HG03342 (cell line): Measurements from ENCODE around the gene ASCC1.
"Not testable (repeated sequence)": the region's sequence is repeated elsewhere in the genome, so short reads cannot be mapped to it uniquely, and the experiment has no call there.

Source experiments
- ATAC-seq: cut with Tn5 transposase; IDR thresholded peaks from one replicate; pipeline ENCODE4 v1.9.1; 2021; ENCODE audit warnings: mild to moderate bottlenecking, moderate library complexity; ENCODE audit not compliant: unreplicated experiment

ASCC1 gene

DNA sequence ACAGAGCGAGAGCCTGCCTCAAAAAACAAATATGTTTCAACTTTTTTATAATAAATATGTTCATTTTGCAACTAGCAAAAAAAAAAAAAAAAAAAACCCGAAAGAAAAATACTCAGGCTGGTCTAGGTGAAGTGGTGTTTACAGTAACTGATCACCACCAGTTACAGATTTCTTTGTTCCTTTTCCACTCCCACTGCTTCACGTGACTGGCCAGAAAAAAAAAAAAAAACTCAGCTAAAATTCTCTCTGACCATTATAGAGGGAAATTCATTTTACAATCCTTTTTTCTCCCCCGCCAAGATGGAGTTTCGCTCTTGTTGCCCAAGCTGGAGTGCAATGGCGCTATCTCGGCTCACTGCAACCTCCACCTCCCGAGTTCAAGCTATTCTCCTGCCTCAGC, 4.6 kb upstream of the ASCC1 start:
- no peak for ATAC-seq

DNA sequence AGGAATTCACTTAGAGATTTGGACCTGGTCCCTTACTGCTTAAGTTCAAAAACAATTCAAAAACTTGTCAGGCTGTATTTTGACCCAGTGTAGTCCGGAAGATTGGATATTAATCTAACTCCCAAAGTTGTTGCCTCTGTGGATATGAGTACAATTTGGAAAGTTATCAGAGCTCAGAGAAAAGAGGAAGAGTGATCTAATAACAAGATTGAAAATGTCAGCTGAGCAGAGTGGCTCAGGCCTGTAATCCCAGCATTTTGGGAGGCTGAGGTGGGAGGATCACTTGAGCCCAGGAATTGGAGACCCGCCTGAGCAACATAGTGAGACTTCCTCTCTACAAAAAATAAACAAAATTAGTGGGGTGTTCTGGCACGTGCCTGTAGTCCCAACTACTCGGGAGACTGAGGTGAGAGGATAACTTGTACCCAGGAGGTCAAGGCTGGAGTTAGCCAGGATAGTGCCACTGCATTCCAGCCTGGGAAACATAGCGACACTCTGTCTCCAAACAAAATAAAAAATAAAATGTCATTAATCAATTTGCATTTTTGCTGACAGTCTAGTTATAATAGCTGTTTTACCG, 3.2 kb upstream of the ASCC1 start:
- no peak for ATAC-seq

DNA sequence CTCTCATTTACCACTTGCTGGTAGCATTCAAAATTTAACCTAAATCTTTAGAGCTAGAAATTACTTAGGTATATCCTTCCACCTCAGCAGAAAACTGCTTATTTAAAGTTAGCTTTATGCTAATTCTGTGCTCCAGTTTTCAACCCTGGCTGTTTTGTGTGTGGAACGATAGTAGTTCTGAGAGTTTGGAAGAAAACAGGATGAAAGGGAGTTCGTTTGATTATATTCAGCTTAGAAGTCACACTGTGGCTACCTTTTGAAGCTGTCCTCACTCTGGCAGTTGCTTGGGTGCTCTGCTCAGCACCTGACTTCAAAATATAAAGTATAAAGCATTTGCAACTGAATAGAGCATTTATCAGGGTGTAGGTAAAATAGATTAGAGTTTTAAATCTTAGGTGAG, 2.6 kb upstream of the ASCC1 start:
- no peak for ATAC-seq

DNA sequence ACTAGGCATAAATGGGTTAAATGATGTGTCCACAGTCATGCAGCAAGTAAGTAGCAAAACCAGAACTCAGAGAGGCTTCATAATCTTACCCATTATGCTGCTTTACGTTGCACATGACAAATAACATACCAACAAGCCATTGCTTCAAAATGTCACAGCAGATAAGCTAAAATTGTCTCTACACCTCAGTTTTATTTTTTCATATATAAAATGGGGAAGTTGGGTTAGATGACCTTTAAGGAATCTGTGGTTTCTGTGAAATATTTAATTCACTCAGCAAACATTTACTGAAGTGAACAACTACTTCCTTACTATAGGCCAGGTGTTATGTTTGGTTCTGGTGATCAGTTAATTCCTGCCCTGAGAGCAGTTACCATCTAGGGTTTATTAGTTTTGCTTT, 2.2 kb upstream of the ASCC1 start:
- ATAC-seq = no peak

DNA sequence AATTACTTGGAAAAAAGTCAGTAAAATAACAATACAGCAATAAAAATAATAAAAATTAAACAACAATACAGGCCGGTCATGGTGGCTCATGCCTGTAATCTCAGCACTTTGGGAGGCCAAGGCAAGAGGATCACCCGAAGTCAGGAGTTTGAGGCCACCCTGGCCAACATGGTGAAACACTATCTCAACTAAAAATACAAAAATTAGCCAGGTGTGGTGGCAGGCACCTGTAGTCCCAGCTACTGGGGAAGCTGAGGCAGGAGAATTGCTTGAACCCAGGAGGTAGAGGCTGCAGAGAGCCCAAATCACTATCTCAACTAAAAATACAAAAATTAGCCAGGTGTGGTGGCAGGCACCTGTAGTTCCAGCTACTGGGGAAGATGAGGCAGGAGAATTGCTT, 4.2 kb downstream of the ASCC1 start:
- not testable (repeated sequence) for ATAC-seq

DNA sequence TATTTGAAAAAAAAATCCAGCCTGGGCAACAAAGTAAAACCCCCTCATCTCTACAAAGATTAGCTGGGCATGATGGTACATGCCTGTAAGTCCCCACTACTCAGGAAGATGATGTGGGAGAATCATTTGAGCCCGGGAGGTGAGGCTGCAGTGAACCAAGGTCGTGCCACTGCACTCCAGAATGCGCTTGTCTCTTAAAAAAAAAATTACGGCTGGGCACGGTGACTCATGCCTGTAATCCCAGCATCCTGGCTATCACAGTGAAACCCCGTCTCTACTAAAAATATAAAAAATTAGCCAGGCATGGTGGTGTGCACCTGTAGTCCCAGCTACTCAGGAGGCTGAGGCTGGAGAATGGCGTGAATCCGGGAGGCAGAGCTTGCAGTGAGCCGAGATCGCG, 4.7 kb downstream of the ASCC1 start:
- ATAC-seq = not testable (repeated sequence)

DNA sequence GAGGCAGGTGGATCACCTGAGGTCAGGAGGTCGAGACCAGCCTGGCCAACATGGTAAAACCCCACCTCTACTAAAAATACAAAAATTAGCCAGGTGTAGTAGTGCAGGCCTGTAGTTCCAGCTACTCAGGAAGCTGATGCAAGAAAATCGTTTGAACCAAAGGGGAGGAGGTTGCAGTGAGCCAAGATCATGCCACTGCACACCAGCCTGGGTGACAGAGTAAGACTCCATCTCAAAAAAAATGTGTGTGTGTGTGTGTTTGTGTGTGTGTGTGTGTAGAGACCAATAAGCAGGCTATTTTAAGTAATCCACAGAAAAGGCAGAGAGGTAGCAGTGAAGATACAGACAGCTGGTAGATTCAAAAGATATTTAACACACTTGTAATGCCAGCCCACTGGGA, 7.5 kb downstream of the ASCC1 start:
- ATAC-seq = not testable (repeated sequence)

DNA sequence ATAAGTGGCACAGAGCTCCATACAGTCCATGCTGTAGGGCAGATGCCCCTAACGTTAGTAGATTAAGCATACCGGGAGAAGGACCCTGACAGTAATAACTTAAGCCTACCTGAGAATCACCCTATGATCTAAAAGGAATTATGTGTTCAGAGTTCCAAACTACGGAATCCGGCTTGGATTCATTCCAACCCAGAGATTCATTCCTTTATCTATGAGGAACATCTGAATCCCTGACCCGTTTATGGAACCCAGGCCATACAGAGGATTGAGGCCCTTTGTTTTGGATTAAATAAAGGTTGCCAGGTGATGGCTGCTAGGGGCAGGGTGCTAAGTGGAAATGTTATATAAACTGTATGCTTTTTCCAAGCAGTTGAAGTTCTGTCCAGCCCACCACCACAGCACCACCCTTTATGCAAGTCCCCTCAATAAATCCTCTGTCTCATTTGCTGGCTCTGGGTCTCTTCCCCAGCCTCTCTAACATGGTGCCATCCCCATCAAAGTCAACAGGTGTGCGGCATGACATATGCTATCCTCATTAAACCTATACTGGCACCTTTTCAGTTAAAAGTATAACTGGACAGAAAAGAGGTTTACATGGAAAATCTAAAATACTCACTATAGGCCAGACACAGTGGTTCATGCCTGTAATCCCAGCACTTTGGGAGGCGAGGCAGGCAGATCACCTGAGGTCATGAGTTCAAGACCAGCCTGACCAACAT, 9.4 kb downstream of the ASCC1 start:
- no peak for ATAC-seq

DNA sequence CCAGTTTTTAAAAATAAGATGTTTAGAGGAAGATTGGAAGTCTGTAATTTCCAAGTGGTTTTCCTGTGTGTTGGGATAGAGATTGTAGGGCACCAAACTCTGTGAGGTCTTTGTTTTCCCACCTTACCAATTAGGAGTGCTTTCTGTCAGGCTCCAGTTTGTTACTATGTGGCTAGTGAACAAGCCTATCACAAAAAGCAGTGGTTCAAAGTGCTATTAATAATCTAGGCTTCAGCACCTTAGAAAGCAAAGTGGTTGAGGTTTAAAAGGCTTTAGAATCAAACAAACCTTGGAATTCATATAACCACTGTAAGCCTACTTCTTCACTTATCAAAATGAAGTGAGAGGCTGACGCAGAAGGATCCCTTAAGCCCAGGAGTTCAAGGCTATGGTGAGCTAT, 11.4 kb downstream of the ASCC1 start:
- ATAC-seq = no peak

DNA sequence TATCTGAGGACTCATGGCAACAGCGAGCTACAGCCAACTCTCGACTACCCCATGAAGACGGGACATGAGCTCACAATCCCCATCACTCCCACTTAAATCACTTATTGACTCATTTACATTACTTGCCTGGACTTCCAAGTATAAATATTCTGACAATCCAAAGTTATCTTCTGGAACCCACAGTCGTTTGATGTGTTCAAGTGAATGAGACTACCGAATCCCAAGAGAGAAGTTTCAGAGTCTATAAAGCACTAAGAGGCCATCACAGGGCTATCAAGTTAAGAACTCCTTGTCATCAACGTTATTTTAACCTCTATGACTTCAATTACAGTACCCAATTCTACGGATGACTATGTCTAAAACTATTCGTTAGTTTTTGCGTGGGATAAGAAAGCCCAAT, 11.8 kb downstream of the ASCC1 start:
- ATAC-seq = no peak

DNA sequence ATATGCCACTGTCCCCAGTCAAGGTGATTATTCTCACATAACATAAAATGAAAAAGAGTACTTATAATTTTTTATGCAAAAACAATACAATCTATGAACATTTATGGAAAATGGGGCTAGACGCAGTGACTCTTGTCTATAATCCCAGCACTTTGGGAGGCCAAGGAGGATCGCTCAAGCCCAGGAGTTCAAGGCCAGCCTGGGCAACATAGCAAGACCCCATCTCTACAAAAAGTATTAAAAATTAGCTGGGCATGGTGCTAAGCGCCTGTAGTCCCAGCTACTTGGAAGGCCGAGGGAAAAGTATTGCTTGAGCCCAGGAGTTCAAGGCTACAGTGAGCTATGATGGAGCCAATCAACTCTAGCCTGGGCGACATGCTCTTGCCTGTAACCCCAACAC, 14.8 kb downstream of the ASCC1 start:
- no peak for ATAC-seq

DNA sequence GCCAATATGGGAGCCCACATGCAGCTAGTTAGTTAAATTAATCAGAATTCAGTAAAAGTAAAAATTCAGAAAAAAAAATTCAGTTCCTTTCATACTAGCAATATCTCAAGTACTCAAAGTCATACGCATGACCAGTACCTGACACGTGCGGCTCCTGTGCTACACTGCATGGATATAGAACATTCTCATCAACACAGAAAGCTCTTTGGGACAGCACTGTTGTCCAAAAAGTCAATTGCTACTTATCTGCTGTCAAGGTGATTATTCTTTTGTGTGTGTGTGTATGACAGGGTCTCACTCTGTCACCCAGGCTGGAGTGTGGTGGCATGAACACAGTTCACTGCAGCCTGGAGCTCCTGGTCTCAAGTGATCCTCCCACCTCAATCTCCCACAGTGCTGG, 15.2 kb downstream of the ASCC1 start:
- ATAC-seq = no peak

DNA sequence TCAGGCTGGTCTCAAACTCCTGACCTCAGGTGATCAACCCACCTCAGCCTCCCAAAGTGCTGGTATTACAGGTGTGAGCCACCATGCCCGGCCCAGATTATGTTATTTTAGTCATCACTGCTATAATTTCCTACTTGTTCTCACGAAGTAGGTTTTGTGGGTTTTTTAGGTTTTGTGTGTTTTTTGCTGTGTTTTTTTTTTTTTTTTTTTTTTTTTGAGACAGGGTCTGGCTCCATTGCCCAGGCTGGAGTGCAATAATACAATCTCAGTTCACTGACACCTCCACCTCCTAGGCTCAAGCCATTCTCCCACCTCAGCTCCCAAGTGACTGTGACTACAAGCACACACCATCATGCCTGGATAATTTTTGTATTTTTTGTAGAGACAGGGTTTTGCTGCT, 21.1 kb downstream of the ASCC1 start:
- no peak for ATAC-seq

DNA sequence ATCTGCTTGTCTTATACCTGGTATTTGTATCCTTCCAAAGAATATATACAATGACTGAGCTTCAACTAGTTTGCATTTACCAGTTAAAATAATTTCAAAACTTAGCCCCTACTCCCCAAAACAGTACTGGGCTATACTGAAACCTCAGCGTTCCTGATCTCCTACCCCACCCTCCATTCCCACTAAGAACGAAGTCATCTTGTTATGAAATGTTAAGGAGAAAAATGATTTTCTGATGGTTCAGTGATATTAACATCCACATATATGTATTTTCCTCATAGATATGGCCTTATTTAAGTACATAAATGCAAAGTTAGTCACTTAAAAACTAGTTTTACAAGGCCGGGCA, 29.1 kb downstream of the ASCC1 start:
- ATAC-seq = no peak

DNA sequence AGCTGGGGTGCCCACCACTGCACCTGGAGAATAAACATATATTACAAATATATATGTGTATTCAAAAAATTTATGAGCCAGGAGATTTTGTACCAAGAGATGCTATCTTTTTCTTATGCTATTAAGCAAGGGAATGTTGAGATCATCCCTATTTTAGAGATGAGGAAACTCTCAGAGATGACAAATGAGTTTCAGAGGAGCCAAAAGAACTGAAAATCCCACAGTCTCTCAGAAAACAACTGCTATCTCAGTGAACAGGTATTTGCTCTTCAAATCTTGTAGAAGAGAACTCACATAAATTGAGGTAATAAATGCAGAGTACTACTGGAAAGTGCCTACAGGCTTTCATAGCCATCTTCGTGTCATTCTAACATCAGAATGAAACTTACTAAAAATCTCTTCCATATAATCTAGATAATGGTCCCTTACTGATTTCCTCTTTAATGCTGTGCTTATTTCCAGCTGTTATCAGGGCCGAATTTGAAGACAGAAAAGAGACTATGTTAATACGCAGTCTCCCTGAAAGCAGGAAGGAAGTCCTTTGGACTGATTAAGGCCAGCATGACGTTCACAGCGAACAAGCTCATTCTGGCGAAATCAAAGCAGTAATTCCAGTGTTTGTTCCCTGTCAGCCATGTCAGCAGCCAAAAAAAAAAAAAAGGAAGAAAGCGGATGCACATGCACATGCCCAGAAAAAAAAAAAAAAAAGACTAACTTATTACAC, 29.7 kb downstream of the ASCC1 start:
- no peak for ATAC-seq

DNA sequence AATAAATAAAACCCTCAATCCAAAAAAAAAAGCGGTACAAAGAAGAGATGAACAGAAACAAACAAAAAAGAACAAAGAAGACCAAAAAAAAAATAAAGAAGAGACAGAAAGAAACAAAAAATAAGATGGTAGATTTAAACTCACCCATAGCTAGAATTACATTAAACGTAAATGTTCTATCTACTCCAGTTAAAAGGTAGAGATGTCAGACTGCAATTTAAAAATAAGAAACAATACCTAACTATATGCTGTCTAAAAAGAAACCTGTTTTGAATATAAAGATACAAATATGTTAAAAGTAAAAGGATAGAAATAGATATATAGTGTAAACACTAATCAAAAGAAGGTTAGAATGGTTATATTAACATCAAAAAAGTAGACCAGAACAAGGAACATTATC, 31.9 kb downstream of the ASCC1 start:
- ATAC-seq = no peak

DNA sequence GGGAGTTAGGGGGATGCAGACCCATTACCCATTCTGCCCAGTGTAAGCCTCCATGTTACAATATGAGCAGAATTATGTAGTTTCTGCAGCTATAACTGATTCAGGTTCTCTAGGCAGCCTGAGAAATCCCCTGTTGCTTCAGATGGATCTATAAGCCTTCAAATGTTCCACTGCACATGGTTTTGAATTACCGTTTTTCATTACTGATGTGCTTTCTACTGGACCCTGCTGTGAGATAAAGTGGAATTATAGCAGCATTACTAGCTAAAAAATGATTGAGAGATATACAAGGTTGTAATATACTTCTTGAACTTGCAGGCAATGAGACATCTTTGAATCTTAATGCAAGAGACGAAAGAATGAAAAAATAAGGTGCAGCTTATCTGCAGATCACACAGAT, 38.6 kb downstream of the ASCC1 start:
- ATAC-seq = no peak

DNA sequence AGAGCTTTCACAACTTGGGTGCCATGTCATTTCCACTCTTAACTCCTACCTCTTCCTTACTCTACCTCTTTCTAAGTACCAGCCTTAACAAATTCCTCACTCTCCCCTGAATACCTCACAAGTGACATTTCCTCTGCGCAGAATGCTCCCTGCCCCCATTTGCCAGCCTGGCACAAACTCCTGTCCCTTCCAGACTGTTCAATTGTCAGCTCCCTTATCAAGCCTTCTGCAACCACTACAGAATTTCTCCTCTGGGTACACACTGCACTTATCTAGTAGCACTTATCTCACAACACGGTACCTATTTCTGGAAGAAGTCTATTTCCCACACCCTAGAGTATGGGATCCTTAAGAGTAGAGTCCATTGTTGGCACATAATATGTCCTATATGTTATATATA, 39.4 kb downstream of the ASCC1 start:
- no peak for ATAC-seq

DNA sequence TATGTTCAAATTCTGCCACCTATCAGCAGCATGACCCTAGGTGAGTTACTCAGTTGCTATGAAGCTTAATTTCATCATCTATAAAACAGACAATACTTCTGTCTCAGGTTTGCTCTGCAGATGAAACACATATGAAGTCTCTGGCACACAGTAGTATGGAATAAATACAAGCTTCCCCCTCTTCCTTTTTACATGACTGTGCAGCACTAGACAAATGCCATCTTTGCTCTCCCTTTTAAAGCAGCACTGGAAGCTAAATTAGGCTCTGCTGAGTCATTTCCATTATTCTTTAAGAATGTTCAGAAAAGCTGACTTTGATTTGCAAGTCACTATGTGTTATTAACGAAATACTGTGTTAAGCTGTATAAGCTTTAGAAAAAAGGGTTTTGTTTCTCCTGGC, 40.9 kb downstream of the ASCC1 start:
- no peak for ATAC-seq

DNA sequence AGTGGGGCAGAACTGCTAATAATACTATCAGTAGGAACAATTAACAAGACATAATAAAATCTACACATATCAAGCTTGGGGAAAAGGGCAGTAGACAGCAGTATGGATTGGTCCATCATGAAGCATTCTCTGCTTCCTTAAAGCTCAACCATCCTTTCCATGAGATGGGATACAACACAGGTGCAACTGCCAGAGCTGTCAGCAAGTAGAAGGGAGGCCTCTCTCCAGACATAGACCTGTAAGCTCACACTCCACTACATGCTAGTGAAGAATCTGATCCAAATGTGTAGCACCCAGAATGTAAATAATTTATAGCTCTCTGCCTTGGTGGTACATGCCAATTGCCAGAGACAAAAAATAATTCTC, 41.8 kb downstream of the ASCC1 start:
- ATAC-seq = no peak

DNA sequence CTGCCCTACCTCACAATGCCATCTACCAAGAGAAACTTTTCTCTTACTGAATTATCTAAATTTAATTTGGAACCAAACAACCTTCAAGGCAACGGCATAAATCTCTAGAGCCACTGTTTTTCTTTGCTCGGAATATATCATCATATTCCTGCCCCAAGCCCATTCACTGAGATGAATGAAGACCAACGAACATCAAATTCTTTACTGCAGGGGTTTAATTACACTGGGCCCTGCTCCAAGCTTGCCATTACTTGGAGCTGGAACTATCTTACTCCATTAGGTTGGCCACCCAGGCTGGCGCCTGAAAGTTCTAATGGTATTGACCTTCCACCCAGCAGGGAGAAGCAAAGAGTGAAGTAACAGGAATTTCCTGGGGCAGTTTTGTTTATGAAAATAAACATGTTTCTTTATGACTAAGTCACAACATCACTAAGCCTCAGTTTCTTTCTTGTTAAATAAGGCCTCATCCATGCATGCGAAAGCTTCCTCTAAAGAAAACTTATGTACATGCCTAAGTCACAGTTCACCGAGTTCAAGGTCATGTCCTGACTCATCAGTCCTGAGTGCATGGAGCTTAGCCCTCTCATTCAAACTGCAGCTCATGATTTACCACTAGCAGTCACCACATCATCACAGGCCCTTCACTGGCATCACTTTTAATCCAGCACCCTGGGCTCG, 42.3 kb downstream of the ASCC1 start:
- ATAC-seq = peak; percentile 58

DNA sequence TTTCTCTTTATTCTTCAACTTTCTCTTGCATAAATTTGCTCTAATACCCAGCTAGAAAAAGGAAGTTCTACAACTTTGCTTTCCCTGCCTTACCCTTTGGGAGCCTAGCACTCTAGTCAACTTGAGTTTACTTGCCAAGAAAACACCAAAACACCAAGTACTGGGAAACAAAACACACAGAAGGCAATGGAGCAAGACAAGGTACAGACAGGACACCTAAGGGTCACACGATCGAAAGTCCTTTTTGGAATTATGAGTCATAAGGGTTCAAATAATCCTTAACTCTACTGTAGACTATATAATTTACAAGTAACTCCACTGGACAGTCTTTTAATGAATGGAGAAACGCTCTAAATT, 42.8 kb downstream of the ASCC1 start:
- ATAC-seq = no peak
